A549 (cell line): Measurements from ENCODE around the gene PTPRN2. TPM values are rescaled to one million over a fixed set of nuclear protein-coding genes. Genes with fewer than 3 reads are reported as not detected.

Experiments used
- ATAC-seq, 2 experiments: fragments of 200-7000 bp in 1 of 2; fragments of >200 bp in 1 of 2; cut with Nextera tagmentation in 1 of 2; cut with Tn5 transposase in 1 of 2; 3 replicates each; pipeline versions ENCODE4 v1.8.0 to v1.9.1; 2018 to 2020; ENCODE audit warnings: mild to moderate bottlenecking in 1 of 2, moderate library complexity in 1 of 2
- CTCF ChIA-PET: fragments of 300-600 bp; sonication (Branson Sonifier 250); formaldehyde crosslinking; extraction: SDS; loops from one replicate; lab custom pipeline; 2021; ENCODE audit warnings: antibody characterized with exemption, inconsistent platforms; lab: Yijun Ruan, JAX
- POLR2A ChIA-PET: fragments of 350-600 bp; formaldehyde crosslinking; extraction: SDS; loops from one replicate; lab custom pipeline; 2021; ENCODE audit warnings: antibody characterized with exemption, inconsistent platforms; lab: Yijun Ruan, JAX
- DNase-seq, 2 experiments: peaks; one replicate each; pipeline versions ENCODE4 v3.0.0 to v3.0.0-alpha.2; 2011 to 2016; ENCODE audit warnings: low read depth in 1 of 2, low spot score in 1 of 2
- FAIRE-seq: peaks from 2 replicates; lab custom pipeline; 2011; peaks lifted over from hg19 to GRCh38; lab: Jason Lieb, UNC
- H3K27ac ChIP-seq, 2 experiments: fragments of >200 bp; sonication (Bioruptor Twin); formaldehyde crosslinking; 3 replicates each; pipeline ENCODE4 v1.5.1; 2016 to 2017
- H3K4me1 ChIP-seq: fragments of >200 bp; sonication (Bioruptor Twin); formaldehyde crosslinking; 3 replicates; pipeline ENCODE4 v1.6.1; 2016
- H3K4me2 ChIP-seq: fragments of >200 bp; sonication (Bioruptor Twin); formaldehyde crosslinking; 3 replicates; pipeline ENCODE4 v1.6.1; 2016
- H3K4me3 ChIP-seq: fragments of >200 bp; sonication (Bioruptor Twin); formaldehyde crosslinking; 3 replicates; pipeline ENCODE4 v1.5.1; 2016
- H3K9me3 ChIP-seq: fragments of >200 bp; sonication (Bioruptor Twin); formaldehyde crosslinking; 3 replicates; pipeline ENCODE4 v1.6.1; 2016
- ATOH8 ChIP-seq: fragments of 250-450 bp; sonication (Bioruptor Pico); IDR thresholded peaks from 2 replicates; pipeline ENCODE4 v1.5.0; 2020; ENCODE audit warnings: low read depth, mild to moderate bottlenecking, moderate library complexity
- BHLHE40 ChIP-seq: IDR thresholded peaks from 2 replicates; pipeline ENCODE4 v1.6.1; 2012; ENCODE audit warnings: low read depth, low read length, inconsistent platforms
- CHD2 ChIP-seq: fragments of 150-350 bp; IDR thresholded peaks from 2 replicates; pipeline ENCODE4 v1.6.1; 2014; ENCODE audit warnings: low read length; ENCODE audit not compliant: partially characterized antibody
- ESRRA ChIP-seq: fragments of 150-350 bp; IDR thresholded peaks from 2 replicates; pipeline ENCODE4 v1.6.1; 2014; ENCODE audit warnings: mild to moderate bottlenecking, low read length, borderline replicate concordance
- FOXS1 ChIP-seq: fragments of 250-450 bp; sonication (Bioruptor Pico); IDR thresholded peaks from 2 replicates; pipeline ENCODE4 v1.5.0; 2020; ENCODE audit warnings: mild to moderate bottlenecking, moderate library complexity
- HDAC2 ChIP-seq: fragments of 200-600 bp; sonication (generic); IDR thresholded peaks from 2 replicates; pipeline ENCODE4 v1.6.1; 2016
- HES2 ChIP-seq: fragments of >200 bp; sonication (Bioruptor Twin); formaldehyde crosslinking; IDR thresholded peaks from 2 replicates; pipeline ENCODE4 v1.6.1; 2016
- HOXA7 ChIP-seq: fragments of 250-450 bp; sonication (Bioruptor Pico); IDR thresholded peaks from 2 replicates; pipeline ENCODE4 v1.5.0; 2020; ENCODE audit warnings: mild to moderate bottlenecking, moderate library complexity
- KDM1A ChIP-seq: fragments of 200-600 bp; sonication (generic); IDR thresholded peaks from 2 replicates; pipeline ENCODE4 v1.6.1; 2016; ENCODE audit warnings: low read depth, mild to moderate bottlenecking
- MAX ChIP-seq: IDR thresholded peaks from 2 replicates; pipeline ENCODE4 v1.6.1; 2012
- NPAS2 ChIP-seq: fragments of 250-450 bp; sonication (Bioruptor Pico); IDR thresholded peaks from 2 replicates; pipeline ENCODE4 v1.8.0; 2022; ENCODE audit warnings: mild to moderate bottlenecking, moderate library complexity, borderline replicate concordance
- NR3C1 ChIP-seq: fragments of >200 bp; sonication (Bioruptor Twin); formaldehyde crosslinking; IDR thresholded peaks from 3 replicates; pipeline ENCODE4 v1.6.1; 2017
- POLR2A ChIP-seq: IDR thresholded peaks from 2 replicates; pipeline ENCODE4 v1.6.1; 2012; ENCODE audit warnings: mild to moderate bottlenecking, low read length
- RARB ChIP-seq: fragments of 250-450 bp; sonication (Bioruptor Pico); IDR thresholded peaks from 2 replicates; pipeline ENCODE4 v1.8.0; 2021; ENCODE audit warnings: mild to moderate bottlenecking, moderate library complexity
- RFX5 ChIP-seq: fragments of 450-650 bp; IDR thresholded peaks from 2 replicates; pipeline ENCODE4 v1.7.1; 2014; ENCODE audit warnings: antibody characterized with exemption, mild to moderate bottlenecking, moderate library complexity
- ZSCAN20 ChIP-seq: fragments of 250-450 bp; sonication (Bioruptor Pico); IDR thresholded peaks from 2 replicates; pipeline ENCODE4 v1.8.0; 2022; ENCODE audit warnings: mild to moderate bottlenecking, moderate library complexity
- WGBS: methylation state at CpG from one replicate; pipeline ENCODE4 v1.1.6; 2017; ENCODE audit errors: missing lambda C conversion rate; 5-methylcytosine and 5-hydroxymethylcytosine counted together
- polyA plus RNA-seq, 4 experiments: library from polyadenylated mRNA; depleted of rRNA in 3 of 4; stranded (reverse); fragments of >200 nt; fragmentation: RNase III in 1 of 4; extraction: RNeasy Plus Mini Kit Qiagen cat#74134 plus additional on column Dnase treatment in 1 of 4; gene quantifications; 2 replicates in 3 of 4; 3 replicates in 1 of 4; pipeline ENCODE4 v1.2.3, GENCODE V29; 2011 to 2017
- TF ChIP-seq, protein P1 (sequence below): IDR thresholded peaks from 2 replicates; pipeline ENCODE4 v1.6.1; 2012
- TF ChIP-seq, protein P2 (sequence below): fragments of 450-650 bp; IDR thresholded peaks from 2 replicates; pipeline ENCODE4 v1.6.1; 2014; ENCODE audit warnings: antibody characterized with exemption
- TF ChIP-seq, protein P3 (sequence below): fragments of 200-600 bp; sonication (generic); IDR thresholded peaks from 2 replicates; pipeline ENCODE4 v1.6.1; 2016; ENCODE audit warnings: antibody characterized with exemption, mild to moderate bottlenecking, moderate library complexity

Gene PTPRN2
- polyA plus RNA-seq, 2 of the 4 experiments (the other 2 are of a cell fraction) = 0.41 to 1.2 TPM

DNA sequence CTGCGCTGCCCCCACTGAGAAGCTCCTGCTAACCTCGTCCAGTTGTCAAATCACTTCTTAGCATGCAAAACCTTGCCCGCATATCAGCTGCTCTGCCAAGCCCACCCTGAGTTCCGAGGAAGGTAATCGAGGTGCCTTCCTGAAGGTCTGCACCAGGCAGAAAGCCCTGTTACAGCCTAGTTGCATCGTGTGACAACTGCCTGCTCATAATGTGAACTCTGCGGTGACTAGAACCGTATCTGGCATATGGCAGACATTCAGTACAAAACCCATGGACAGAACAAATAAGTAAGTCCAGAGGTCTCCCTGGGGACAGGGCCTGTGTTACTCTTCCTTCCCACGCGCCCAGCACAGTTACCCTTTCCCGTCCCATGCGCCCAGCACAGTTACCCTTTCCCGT, 856.5 kb downstream of the PTPRN2 start:
- DNase-seq (no peak), FAIRE-seq (no peak), ATAC-seq (peak in 1 of 2 experiments; percentile 37; a peak in 1 of 6 replicates)
- Histone ChIP-seq H3K4me1 (no peaks in the 10 kb centered on the region), H3K4me3 (no peak overlapping the region), H3K4me2 (no peak overlapping the region), H3K27ac (no peak overlapping the region), H3K9me3 (no peaks in the 10 kb centered on the region)
- ChIA-PET POLR2A (no interaction called here), CTCF (no interaction called here)
- TF ChIP-seq NPAS2 (CRISPR knock-in tag) = no peak
- no peak for TF ChIP-seq FOXS1
- no peak for TF ChIP-seq RARB (CRISPR knock-in tag)
- TF ChIP-seq HOXA7 (CRISPR knock-in tag) = no peak
- TF ChIP-seq ZSCAN20 (CRISPR knock-in tag) = no peak
- WGBS = 60% methylated on average over 12 of the region's 13 CpGs

DNA sequence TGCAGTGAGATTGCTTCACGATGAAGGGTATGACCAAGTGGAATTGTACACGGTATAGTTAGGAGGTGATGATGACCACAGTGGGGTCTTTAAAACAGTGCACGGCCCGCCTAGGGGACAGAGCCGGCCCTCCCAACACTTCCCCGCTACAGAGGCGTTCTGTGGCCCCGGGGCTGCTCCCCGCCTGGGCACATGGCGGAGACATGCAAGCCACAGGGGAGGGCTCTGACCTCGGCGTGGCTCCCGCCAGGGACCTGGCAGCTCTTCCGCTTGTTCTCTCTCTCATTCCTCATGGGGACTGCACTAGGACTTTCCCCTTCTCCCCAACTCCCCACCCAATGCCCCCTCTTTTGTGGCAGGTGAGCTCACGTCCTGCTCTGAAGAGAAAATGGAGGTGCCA, 857.0 kb downstream of the PTPRN2 start:
- POLR2A ChIA-PET = no interaction called here
- WGBS = 25% methylated on average over 9 of the region's 15 CpGs
- Histone ChIP-seq H3K27ac (no peak overlapping the region), H3K4me2 (no peak overlapping the region), H3K9me3 (no peaks in the 10 kb centered on the region), H3K4me1 (no peaks in the 10 kb centered on the region), H3K4me3 (no peak overlapping the region)
- CTCF ChIA-PET = no interaction called here
- no peak for DNase-seq
- peak in 1 of 2 experiments; percentile 32; a peak in 2 of 6 replicates for ATAC-seq
- TF ChIP-seq, protein P1, sequence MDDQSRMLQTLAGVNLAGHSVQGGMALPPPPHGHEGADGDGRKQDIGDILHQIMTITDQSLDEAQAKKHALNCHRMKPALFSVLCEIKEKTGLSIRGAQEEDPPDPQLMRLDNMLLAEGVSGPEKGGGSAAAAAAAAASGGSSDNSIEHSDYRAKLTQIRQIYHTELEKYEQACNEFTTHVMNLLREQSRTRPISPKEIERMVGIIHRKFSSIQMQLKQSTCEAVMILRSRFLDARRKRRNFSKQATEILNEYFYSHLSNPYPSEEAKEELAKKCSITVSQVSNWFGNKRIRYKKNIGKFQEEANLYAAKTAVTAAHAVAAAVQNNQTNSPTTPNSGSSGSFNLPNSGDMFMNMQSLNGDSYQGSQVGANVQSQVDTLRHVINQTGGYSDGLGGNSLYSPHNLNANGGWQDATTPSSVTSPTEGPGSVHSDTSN = no peak
- TF ChIP-seq ESRRA (no peak), POLR2A (no peak), NR3C1 (no peak), KDM1A (no peak), HDAC2 (no peak), MAX (no peak), RFX5 (no peak), CHD2 (no peak), ZSCAN20 (CRISPR knock-in tag) (no peak), ATOH8 (CRISPR knock-in tag) (no peak), FOXS1 (no peak)
- TF ChIP-seq, protein P2, sequence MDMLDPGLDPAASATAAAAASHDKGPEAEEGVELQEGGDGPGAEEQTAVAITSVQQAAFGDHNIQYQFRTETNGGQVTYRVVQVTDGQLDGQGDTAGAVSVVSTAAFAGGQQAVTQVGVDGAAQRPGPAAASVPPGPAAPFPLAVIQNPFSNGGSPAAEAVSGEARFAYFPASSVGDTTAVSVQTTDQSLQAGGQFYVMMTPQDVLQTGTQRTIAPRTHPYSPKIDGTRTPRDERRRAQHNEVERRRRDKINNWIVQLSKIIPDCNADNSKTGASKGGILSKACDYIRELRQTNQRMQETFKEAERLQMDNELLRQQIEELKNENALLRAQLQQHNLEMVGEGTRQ = no peak
- TF ChIP-seq, protein P3, sequence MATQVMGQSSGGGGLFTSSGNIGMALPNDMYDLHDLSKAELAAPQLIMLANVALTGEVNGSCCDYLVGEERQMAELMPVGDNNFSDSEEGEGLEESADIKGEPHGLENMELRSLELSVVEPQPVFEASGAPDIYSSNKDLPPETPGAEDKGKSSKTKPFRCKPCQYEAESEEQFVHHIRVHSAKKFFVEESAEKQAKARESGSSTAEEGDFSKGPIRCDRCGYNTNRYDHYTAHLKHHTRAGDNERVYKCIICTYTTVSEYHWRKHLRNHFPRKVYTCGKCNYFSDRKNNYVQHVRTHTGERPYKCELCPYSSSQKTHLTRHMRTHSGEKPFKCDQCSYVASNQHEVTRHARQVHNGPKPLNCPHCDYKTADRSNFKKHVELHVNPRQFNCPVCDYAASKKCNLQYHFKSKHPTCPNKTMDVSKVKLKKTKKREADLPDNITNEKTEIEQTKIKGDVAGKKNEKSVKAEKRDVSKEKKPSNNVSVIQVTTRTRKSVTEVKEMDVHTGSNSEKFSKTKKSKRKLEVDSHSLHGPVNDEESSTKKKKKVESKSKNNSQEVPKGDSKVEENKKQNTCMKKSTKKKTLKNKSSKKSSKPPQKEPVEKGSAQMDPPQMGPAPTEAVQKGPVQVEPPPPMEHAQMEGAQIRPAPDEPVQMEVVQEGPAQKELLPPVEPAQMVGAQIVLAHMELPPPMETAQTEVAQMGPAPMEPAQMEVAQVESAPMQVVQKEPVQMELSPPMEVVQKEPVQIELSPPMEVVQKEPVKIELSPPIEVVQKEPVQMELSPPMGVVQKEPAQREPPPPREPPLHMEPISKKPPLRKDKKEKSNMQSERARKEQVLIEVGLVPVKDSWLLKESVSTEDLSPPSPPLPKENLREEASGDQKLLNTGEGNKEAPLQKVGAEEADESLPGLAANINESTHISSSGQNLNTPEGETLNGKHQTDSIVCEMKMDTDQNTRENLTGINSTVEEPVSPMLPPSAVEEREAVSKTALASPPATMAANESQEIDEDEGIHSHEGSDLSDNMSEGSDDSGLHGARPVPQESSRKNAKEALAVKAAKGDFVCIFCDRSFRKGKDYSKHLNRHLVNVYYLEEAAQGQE = no peak
- no peak for FAIRE-seq

- DNase-seq = no peak
- H3K9me3 ChIP-seq = no peaks in the 10 kb centered on the region
- H3K4me1 ChIP-seq = no peaks in the 10 kb centered on the region
- no peak overlapping the region for H3K4me3 ChIP-seq
- TF ChIP-seq BHLHE40 (no peak), HES2 (no peak)
- WGBS = 27% methylated on average over 8 of the region's 11 CpGs
- ATAC-seq = peak in 1 of 2 experiments; percentile 54; a peak in 2 of 6 replicates
- POLR2A ChIA-PET = no interaction called here
- no peak for FAIRE-seq
- CTCF ChIA-PET = interaction anchor here (0.7 to 1.0 kb wide), 2 partner anchors 67 to 167 kb away, joined by 3 read pairs; no protein-coding TSS in a partner anchor
- H3K27ac ChIP-seq = no peak overlapping the region
- no peak overlapping the region for H3K4me2 ChIP-seq
These were observed 858.1 kb downstream of the PTPRN2 start for GRCh38 chr7:157729566-157729965.
